ENCODE measurements around the gene RIBC1.
"Not testable (repeated sequence)": the region's sequence is repeated elsewhere in the genome, so short reads cannot be mapped to it uniquely, and the experiment has no call there.

The RIBC1 gene

DNA sequence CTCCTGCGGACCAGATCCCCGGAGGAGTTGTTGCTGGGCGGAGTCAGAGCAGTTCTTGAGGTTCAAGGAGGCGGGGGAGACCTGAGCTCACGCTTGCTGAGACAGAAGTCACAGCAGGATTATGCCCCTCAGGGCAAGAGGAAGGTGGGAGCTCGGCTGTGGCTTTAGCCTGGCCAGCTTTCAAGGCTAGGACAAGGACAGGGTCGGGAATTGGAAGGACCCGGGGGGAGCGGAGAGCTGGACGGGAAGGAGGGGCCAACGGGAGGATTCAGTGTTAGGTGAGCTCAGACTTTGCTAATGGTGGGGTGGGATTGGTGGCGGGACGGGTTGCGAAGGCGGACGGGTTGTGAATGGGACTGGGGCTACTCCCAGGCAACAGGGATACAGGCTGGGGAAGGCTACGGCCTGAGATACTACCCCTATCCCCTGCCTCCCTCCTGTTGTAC is at the start of gene RIBC1:
TSS of gene RIBC1 (plus strand) at position 13 of the 446 bp plus-strand sequence. CDS start 3,404 bp downstream, outside the sequence.
- no peak for DNase-seq

DNA sequence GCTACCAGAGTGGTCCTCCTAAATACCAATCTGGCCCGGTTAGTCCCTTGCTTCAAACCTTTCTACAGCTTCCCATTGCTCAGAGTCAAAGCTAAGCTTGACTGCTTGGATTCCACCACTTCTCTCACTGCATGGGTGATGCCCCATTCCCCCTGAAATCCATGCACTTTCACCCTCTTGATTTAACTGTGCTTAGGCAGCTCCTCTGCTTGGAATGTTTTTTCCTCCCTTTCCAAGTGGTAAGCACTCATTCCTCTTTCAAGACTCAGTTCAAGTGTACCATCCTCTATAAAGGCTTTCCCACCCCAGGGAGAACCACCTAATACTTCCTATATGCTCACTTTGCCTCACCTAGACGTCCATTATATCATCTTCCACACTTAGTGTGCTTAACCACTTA is 49.4 kb upstream of the RIBC1 start:
- DNase-seq, result no peak

DNA sequence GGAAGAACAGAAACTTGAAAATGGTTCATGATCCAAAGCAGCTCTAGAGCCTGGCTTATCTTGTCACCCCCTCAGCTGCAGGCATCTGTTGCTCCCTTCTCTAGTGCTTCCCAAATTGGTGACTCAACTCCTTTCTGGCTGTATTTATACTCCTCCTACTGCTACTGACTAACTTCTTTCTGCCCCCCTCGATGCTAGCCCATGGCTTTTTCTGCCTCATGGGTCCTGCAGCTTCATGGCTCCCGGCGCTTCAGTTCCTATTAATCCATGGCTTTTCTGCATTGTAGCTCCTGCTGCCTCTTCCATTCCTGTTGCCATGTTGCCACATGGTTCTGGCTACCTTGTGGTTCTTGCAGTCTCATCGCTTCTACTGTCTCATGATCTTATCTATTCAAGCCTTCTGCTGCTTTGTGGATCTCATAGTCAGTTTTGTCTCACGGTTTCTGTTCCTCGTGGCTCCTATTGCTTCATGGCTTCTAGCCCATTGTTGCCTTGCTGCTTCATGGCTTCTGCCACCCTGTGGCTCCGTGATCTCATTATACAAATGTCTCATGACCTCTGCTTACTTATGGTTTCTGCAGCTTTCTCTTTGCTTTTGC is 48.4 kb upstream of the RIBC1 start:
- DNase-seq, result no peak

DNA sequence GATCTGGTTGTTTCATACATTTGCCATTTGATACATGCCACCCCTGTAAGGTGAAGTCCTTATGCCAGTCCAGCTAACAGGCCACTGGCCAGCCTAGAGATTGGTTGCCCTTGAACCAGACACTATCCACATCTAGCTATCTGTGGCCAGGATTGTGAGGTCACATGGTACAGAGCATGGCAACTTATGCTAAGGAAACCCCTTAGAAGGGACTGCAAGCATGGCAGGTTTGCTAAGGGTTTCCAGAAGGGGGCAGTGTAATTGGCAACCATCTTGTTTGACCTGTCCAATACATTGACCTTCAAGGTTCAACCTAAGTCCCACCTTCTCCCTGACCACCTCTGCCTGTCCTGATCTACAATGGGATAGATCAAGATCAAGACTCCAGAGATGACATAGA is 47.8 kb upstream of the RIBC1 start:
- no peak for DNase-seq

DNA sequence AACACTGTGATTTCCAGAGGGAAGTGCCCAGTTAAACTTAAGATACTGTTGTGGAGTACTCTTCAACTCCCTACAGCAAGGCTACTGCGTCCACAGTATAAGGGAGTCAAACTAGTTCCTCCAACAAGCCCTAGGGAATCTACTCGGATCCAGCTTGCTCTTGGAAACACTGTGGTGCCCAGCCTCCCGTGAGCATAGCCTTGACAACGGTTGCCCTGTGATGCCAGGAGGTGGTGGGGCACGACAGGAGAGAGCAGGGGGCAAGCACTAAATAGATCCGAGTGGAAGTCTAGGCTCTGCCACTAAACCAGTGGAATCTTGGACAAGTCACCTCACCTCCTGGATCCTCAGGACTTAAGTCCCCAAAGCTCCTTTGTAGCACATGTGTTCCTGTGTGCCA is 45.8 kb upstream of the RIBC1 start:
- DNase-seq, result no peak

DNA sequence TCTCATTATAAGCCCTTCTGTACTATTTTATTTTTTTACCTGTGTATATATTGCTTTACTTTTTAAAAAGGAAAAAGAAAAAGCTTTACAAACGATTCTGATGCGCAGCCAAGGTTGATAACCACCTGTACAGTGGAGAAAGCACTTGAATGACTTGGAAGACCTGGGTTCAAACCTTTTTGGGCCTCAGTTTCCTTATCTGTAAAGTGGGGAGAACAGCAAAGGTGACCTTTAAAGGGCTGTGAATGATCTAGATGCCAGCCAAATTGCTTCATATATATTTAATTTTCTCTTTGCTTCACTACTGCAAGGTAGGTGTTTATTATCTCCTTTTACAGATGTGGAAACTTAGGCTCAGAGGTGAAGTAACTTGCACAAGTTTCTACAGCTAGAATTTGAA is 45.2 kb upstream of the RIBC1 start:
- DNase-seq, result no peak

DNA sequence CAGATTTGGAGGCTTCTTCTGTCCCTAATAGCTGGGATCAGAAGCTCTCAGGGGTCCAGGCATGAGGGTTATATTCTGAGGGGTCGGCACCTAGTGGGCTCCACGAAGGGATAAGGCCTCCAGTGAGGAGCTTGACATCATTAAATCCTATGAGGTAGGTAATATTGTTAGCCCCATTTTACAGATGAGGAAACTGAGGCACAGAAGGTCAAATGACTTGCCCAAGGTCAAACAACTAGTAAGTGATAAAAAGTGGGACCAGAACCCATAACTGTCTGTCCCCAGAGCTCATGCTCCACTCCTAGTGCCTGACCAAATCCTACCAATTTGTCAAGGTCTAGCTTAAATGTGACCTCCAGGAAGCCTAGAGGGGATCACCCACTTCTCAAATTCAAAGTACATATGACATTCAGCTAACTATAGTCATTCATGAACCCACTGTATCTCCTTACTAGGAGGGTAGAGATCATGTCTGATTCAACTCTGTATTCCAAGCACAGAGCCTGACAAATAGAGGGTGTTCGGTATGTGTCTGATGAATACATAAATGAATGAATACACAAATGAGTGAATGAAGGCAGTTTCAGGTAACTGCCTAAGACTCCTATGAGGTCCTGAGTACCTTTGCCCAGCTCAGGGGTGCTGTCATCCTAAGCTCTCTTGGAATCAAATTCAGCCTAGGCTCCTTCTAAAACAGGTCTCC is 43.5 kb upstream of the RIBC1 start:
- no peak for DNase-seq

DNA sequence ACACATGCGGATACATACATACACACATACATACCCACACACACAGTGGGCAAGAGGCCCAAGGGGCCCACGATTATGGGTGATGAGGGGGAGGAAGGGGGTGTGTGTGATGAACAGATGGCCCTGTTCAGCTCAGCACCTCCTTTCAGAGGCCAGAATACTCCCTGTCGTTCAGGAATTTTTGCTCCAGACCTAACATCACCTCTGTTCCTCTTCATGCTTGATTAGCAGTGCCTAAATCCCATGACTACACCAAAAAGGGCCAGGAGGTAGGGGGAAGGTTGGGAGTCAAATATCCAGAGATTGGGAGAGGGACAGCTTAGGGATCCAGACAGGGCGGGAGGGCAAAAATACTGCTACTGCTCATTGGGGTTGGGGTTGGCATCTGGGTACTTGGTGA is 42.9 kb upstream of the RIBC1 start:
- DNase-seq, result no peak

DNA sequence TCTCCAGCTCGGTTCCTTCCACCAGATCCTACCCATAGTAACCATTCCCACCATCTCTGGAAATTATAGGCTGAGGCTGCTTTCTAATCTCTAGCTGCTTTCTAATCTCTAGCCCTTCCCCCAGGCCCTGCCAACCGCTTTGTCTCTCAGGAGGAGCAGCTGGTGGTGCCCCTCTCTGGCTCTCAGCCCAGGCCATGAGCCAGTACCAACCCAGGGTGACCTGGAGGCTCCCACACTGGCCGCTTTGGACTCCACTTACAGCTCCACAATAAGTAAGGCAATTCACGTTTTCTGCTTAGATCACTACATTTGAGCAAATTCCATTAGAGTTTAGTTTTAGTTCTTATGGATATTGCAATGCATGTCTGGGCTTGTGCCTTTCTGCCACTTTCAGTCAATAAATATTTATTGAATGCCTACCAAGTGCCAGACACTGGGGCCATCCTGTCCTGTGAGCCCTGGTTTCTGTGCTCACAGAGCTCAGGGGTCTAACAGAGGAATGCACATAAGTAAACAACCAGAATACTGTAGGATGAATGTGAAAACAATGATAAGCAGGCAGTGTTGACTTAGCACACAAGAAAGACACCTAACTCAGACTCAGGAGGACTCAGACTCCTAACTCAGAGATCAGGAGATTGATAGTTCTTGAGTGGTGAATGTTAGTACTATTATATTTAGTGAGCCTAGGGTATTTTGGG is 39.1 kb upstream of the RIBC1 start:
- no peak for DNase-seq

DNA sequence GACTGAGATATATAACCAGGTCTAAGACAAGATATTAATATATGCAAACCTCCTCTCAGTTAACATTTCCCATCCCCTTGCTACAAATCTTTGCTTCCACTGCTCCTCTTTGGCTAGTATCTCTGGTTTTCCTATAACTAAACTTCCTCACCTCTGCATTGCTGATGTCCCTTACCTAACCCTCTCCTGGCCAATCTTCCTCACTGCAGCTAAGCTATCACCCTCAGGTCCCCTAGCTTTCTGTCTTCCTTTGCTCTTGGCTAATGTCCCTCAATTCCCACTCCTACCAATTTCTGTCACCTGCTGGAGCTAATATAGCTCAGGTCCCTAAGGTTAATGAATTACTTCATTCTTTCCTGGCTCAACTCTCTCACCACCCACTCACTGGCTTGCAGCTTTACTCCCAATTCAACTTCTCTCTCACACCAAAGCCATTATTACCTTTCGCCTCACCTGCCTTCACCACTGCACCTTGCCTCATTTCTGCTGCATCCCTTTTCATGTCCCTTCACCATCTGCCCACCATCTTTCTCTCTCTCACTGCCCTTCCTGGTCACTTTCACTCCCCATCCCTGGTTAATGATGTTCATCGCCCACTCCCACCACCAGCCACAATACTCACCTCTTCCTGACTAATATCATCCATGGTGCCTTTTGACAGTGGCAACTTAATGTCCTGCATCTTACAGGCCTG is 26.9 kb upstream of the RIBC1 start:
- DNase-seq, result no peak

DNA sequence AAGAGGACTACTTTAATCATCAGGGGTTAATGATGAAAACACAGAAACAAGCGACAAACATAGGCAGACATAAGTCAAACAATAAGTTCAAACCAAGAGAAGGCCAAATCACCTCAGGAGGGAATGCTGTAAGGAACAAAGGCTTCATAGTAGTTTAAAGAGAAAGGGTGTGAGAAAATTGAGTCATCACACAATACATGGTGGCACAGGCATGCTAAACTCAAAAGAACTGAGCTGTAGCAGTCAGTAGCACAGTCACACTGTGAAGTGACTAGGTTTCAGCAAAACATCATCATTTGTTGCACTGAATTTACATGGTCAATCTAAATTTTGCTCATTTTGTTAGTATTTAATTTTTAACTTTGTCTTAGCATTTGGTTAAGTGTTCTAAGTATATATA is 24.5 kb upstream of the RIBC1 start:
- DNase-seq, result no peak

DNA sequence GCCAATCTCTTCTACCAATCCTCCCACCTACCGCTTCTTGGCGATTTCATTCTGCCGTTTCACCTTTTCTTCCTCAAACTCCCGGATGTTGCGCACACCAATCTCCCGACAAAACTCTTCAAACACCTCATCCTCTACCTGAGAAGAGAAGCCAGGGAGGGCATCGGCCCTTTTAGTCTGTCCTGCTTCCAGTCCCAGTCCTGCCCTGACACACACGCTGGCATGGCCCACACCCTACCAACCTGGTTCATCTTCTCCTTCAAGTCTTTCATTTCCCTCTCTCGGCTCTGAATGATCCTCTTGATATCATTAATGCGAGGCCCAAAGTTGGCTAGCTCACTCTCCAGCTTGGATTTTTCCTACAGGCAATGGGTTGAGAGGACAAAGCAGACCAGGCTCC is 19.1 kb upstream of the RIBC1 start:
- DNase-seq, result no peak

DNA sequence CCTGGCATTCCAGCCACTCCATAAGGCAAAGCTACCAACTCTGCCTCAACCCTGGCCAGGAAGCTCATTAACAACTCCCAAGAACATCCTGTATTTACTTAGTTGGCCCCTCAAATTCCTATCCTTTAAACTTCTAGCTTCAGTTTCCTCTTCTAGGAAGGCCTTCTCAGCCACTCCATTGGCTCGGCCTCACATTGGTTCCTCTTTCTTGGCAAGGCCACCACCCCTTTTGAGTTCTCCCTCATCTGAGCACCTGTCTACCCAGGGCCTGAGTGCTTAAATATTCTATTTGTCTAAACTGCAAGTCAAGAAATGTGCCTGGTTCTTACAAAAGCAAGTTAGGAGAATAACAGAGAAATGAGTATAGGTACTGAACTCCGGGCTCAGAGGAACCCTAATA is 10.2 kb upstream of the RIBC1 start:
- DNase-seq, result no peak

DNA sequence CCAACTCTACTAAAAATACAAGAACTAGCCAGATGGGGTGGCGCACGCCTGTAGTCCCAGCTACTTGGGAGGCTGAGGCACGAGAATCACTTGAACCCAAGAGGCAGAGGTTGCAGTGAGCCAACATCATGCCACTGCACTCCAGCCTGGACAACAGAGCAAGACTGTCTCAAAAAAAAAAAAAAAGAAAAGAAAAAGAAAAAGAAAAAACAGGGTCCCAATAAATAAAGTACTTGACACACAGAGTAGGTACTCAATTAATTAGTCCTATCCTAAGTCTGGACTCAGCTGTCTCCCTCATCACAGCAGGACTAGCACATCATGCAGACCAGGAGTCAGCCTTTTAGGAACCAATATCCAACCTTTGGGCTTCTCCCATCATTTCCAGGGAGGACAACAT is 2.3 kb upstream of the RIBC1 start:
- DNase-seq, result not testable (repeated sequence)

DNA sequence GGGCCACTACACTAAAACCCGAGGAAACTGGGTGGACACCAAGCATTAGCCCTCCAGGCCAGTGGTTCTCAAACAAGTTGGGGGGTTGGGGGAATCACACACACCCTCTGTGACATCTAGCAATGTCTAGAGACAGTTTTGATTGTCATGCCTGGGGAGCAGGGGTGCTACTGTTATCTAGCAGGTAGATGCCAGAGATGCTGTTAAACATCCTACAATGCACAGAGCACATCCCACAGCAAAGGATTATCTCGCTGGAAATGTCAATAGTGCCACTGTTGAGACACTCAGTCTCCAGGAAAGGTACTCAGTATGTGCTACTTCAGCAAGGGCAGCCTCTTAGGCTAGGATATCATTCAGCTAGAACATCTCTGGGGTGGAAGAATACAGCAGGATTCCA is 1.5 kb upstream of the RIBC1 start:
- no peak for DNase-seq

DNA sequence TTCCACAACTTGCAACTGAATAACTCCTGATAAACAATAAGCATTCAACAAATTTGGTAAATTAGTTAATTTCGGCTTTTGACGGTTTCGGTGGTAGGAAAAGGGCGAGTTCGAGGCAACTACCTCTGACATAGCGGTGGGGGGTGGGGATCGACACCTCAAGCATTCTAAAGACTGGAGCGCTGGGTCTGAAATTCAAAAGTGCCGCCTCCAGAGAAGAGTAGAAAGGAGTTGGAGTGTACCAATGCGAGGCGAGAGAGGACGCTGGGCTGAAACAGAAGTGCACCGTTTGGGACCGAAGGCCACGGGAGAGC is 944 bp upstream of the RIBC1 start:
- DNase-seq, result no peak

DNA sequence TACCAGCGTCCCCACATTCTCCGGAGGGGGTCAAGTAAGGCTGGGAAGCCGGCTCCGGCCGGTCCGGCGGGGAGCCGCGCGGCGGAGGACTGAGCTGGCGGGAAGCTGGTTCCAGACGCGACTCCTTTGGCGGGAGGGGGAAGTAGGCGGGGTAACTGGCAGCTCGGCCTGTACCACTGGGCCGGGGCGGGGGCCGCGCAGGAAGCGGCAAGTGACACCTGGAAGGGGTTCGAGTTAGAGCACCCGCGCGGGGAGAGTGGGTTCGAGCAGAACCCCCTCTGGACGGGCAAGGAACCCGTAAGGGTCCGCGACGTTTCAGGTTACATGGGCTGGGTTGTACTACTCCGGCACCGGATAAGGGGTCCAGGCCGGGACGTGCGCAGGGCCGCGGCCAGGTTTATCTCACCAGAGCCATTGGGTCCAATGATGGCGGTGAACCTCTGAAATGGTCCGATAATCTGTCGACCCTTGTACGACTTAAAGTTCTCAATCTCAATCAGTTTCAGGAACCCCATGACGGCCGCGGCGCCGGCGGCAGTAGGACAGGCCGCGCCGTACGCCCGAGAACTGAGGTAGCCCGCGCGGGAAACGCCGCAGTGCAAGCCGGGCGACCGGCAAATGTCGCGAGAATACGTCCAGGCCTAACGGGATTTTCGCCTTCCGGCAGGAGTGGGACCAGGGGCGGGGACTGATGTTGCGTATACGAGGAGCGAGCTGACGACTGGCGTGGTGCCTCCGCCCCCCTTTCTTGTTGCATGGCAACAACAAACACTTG is 400 bp upstream of the RIBC1 start, which contains the start of gene SMC1A:
TSS of gene SMC1A (minus strand) at position 569 of the 775 bp plus-strand sequence. CDS start at position 515, 54 bp downstream.
- DNase-seq, result peak; percentile 95

DNA sequence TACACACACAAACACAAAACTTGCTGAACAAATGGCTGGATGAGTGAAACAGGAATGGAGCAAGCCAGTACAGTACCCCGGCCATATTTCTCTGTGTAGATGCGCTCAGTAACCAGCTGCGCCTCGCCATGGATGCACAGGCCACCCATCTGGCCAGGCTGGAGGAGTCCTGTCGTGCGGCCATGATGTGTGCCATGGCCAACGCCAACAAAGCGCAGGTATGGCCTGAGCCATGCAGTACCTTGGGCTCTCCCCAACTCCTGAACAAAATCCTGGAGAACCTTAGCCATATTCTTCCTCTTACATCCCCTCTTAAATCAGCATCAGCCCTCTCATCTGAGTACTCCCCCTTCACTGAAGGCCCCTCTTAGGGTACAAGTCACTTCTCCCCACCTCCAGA is 7.1 kb downstream of the RIBC1 start:
- DNase-seq, result no peak

DNA sequence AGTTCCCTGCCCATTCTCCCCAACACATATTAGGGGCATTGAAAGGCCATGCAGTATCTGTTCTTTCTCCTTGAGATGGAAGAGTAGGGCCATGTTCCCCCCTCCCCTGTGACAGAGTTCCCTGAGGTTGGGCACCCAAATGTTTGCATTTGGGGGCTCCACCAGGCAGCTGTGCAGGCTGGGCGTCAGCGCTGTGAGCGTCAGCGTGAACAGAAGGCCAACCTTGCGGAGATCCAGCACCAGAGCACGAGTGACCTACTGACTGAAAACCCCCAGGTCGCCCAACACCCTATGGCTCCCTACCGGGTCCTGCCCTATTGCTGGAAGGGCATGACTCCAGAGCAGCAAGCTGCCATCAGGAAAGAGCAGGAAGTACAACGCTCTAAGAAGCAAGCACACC is 7.6 kb downstream of the RIBC1 start:
- no peak for DNase-seq

DNA sequence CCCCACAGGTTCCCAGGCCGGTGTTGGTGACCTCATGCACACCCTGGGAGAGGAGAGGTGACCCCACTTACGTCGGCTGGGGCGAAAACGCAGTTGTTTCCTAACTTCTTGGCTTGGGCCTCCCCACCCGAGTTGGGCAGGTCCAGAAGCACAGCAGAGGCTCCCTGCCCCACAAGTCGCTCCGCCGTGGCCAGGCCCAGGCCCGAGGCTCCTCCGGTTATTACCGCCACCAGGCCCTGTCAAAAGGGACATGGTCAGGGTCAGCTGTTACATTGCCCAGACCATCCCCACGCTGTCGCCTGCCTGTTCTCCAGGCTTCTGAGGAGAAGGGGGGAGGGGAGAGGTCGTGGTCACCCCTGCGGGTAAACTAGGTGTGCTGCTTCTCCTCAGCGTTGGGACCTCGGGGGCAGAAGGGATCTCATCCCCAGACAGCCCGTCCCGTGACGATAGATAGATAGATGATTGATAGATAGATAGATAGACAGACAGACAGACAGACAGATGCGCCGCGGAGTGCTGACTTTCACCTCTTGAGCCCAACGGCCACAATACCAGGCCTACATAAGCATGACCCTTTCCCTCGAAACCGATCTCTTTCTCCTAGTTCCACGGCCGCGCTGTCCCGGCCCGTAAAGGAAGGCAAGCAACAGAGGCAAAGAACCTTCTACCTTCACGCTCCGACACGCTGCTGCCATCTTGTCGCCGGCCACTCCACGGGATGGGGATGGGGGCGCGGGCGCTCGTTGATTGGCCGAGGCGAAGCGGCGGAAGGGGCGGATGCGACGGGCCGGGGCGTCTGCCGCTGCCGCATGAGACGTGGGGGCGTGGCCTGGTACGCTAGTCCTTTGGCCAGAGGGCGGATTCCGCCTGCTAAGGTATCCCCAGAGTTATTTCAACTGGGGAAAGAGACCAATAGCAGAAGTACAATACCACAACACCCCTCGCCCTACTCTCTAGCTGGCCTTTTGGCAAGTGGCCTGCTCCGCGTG is 11.3 kb downstream of the RIBC1 start, which contains the start of gene HSD17B10:
TSS of gene HSD17B10 (minus strand) at position 720 of the 989 bp plus-strand sequence. CDS start at position 695, 25 bp downstream.
- DNase-seq, result peak; percentile 89

DNA sequence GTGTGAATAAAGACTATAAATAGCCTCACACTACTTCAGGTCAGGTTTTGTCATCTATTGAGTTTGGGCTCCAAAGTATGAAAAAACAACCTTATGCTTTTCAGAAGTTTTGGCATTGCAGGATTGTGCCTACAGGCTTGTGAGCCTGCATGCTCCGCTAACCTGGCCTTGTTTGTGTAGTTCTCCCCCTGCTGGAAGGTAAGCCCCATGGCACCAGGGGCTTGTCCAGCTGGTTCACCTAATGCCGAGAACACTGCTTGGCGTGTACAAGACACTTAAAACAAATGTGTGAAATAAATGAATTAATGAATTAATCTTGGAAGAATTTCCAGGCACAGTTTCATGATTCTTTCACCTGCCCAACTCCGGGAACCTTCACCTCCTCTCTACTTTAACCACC is 13.3 kb downstream of the RIBC1 start:
- DNase-seq, result peak; percentile 62

Measured in stimulated activated CD4-positive, alpha-beta T cell treated with anti-CD3 and anti-CD28 coated beads, Interleukin-4, amount 100 ng/mL, for 24 hours (primary cell).